HTERT RPE-1 (cell line): ENCODE data around the gene PRB4.
"Not testable (repeated sequence)": the region's sequence is repeated elsewhere in the genome, so short reads cannot be mapped to it uniquely, and the experiment has no call there.

ENCODE experiments used
- in situ Hi-C: fragments of 300-500 bp; cut with MboI; formaldehyde crosslinking; loops from 4 replicates; pipeline ENCODE4 v1.14.3; 2020; ENCODE audit warnings: low sequenced_read_pairs

PRB4 gene

GRCh38 chr12:11310336-11310735 lies at the start of gene PRB4:
TSS of gene PRB4 (minus strand) at chr12:11310436. CDS start at chr12:11310398, 38 bp downstream.
- in situ Hi-C loops: no loop called here

- in situ Hi-C loops: not testable (repeated sequence)
Measured at GRCh38 chr12:11351736-11352135, 41.5 kb upstream of the PRB4 start.

DNA sequence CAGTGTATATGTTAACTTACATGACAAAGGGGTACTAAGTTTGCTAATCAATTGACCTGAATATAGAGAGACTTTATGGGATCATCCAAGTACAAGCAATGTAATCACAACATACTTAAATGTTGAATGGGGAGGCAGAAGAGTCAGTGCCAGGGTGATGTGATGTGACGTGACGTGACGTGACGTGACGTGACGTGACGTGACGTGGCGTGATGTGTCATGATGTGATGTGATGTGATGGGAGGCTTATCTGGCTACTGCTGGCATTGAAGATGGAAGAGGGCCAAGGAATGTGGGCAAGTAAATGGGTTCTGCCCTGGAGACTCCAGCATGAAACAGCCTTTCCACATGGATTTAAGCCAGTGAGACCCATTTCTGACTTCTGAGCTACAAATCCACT lies 38.2 kb upstream of the PRB4 start:
- in situ Hi-C loops: no loop called here

DNA sequence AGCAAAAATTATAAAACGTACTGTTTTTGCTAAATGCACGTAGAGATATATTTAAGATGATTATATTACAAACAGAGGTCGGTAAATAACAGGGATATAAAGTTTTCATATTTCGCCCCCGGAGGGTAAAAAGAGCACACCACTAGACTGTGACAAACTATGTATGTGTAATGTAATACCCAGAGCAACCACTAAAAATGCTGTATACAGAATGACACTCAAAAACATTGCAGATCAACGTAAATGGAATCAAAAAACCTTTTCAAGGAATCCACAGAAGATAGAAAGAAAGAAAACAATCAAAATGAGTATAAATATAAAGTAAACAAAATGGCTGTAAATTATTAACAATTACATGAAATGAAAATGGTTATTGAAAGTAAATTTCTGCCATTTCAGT lies 37.6 kb upstream of the PRB4 start:
- in situ Hi-C loops: no loop called here

DNA sequence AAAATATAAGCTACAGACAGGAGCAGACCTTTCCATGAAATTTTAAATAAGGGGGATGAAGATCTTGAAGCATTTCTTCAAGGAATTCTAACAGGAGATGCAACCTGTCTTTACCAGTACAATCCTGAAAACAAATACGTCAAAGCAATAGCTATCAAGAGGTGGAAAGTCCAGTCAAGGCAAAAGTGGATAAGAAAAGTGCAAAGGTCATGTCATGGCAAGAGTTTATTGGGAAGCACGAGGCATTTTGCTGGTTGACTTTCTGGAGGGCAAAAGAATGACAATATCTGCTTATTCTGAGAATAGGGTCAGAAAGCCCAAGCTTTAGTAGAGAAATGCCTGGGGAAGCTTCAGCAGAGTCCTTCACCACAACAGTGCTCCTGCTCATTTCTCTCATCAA lies 34.3 kb upstream of the PRB4 start:
- in situ Hi-C loops: no loop called here

- in situ Hi-C loops: no loop called here
Measured at GRCh38 chr12:11324426-11324825, 14.2 kb upstream of the PRB4 start.

- in situ Hi-C loops: no loop called here
Measured at GRCh38 chr12:11321980-11322379, 11.7 kb upstream of the PRB4 start.

GRCh38 chr12:11307143-11307542 lies 3.1 kb downstream of the PRB4 start:
- in situ Hi-C loops: no loop called here

GRCh38 chr12:11273449-11273848 lies 36.8 kb downstream of the PRB4 start:
- in situ Hi-C loops: no loop called here

DNA sequence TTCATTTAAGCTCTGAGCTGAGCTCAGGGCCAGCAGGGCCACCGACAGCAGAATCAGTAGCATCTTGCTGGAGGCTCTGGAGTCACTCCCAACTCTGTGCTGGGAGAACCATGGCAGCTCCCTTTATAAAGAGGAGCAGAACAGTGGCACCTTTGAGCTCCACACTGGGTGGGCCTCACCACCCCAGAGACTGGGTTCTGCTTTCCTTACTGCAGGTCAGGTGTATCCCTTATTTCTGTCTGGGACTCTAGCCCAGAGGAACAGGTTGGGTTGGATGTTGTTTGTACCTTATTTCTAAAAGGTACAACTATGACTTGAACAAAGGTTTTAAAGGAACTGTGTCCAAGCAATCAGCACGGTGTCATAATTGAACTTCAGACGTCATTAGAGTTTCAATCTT lies 40.6 kb downstream of the PRB4 start, which contains the start of gene PRB3:
TSS of gene PRB3 (minus strand) at position 101 of the 400 bp plus-strand sequence. CDS start at position 63, 38 bp downstream.
- in situ Hi-C loops: no loop called here

DNA sequence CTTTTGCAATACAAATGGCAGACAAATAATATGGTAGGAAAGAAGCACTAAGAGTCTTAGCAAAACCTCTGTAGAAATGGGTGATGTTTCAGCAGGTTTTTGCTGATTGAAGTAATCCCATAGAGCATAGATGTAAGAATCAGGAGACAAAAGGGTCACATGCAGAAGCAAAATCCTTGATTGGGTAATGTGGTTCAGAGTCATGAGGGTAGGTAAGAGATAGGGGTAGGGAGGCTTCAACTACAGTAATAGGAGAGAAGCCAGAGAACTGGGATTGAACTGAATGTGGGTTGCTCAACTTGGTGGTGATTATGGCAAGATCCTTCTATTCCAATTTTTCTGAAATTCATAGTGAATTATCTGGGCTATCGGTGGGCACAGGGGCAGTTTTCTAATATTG lies 45.7 kb downstream of the PRB4 start:
- in situ Hi-C loops: no loop called here
